ENCODE measurements around the gene HFE.

HFE gene

GRCh38 chr6:26131618-26132017 is 44.4 kb downstream of the HFE start:
- Histone ChIP-seq H3K4me3 (ENCODE audit: low read depth, low read length) (no peak overlapping the region), H3K4me1 (ENCODE audit: control insufficient read depth, insufficient read depth, low read length) (no peaks in the 10 kb centered on the region), H3K27ac (ENCODE audit: extremely low read depth, low read depth, low read length) (no peak overlapping the region), H3K9me3 (ENCODE audit: control insufficient read depth, insufficient read depth, low read depth, low read length) (no peaks in the 10 kb centered on the region), H3K36me3 (ENCODE audit: control insufficient read depth in 2 of 2, insufficient read depth in 1 of 2, low read length in 2 of 2) (no peaks in the 10 kb centered on the region)
- TF ChIP-seq KLF9 (tag by site-specific recombination; IDR thresholded peaks at IDR 0.05; ENCODE audit: low read depth) (no peak), ZNF350 (tag by site-specific recombination; IDR thresholded peaks at IDR 0.05) (no peak), ZNF701 (tag by site-specific recombination; IDR thresholded peaks at IDR 0.05) (no peak), ZBTB6 (tag by site-specific recombination; IDR thresholded peaks at IDR 0.05) (no peak), ZSCAN30 (tag by site-specific recombination; IDR thresholded peaks at IDR 0.05) (no peak), MZF1 (tag by site-specific recombination; IDR thresholded peaks at IDR 0.05; ENCODE audit: borderline replicate concordance) (no peak), ZNF184 (tag by site-specific recombination; IDR thresholded peaks at IDR 0.05) (no peak), ZNF514 (tag by site-specific recombination; IDR thresholded peaks at IDR 0.05) (no peak), ZNF140 (tag by site-specific recombination; IDR thresholded peaks at IDR 0.05) (no peak), GLIS1 (tag by site-specific recombination; IDR thresholded peaks at IDR 0.05) (no peak), WT1 (tag by site-specific recombination; IDR thresholded peaks at IDR 0.05) (no peak)
- ChIA-PET POLR2A (interaction anchor here (0.9 to 1.0 kb wide), 2 partner anchors 15 to 25 kb away, joined by 3 to 5 read pairs; no protein-coding TSS in a partner anchor), CTCF (interaction anchor here (0.6 kb wide), 1 partner anchor 179 kb away, joined by 3 read pairs; no protein-coding TSS in a partner anchor)

- Histone ChIP-seq H3K9me3 (ENCODE audit: control insufficient read depth, insufficient read depth, low read depth, low read length) (no peaks in the 10 kb centered on the region), H3K4me3 (ENCODE audit: low read depth, low read length) (no peak overlapping the region), H3K27ac (ENCODE audit: extremely low read depth, low read depth, low read length) (no peak overlapping the region), H3K36me3 (ENCODE audit: control insufficient read depth in 2 of 2, insufficient read depth in 1 of 2, low read length in 2 of 2) (no peaks in the 10 kb centered on the region), H3K4me1 (ENCODE audit: control insufficient read depth, insufficient read depth, low read length) (no peaks in the 10 kb centered on the region)
- ChIA-PET CTCF (no interaction called here), POLR2A (interaction anchor here (0.8 to 1.5 kb wide), 2 partner anchors 10 to 23 kb away, joined by 3 to 6 read pairs; a partner anchor contains a TSS)
- TF ChIP-seq OSR2 (tag by site-specific recombination; IDR thresholded peaks at IDR 0.05) (no peak), ZBTB8A (tag by site-specific recombination; IDR thresholded peaks at IDR 0.05) (no peak), ZNF138 (tag by site-specific recombination; IDR thresholded peaks at IDR 0.05; ENCODE audit: borderline replicate concordance) (no peak), ZNF404 (tag by site-specific recombination; IDR thresholded peaks at IDR 0.05) (no peak), ZNF23 (tag by site-specific recombination; IDR thresholded peaks at IDR 0.05; ENCODE audit: borderline replicate concordance) (no peak), ZNF776 (tag by site-specific recombination; IDR thresholded peaks at IDR 0.05; ENCODE audit: borderline replicate concordance) (no peak)
- TF ChIP-seq, protein P1, sequence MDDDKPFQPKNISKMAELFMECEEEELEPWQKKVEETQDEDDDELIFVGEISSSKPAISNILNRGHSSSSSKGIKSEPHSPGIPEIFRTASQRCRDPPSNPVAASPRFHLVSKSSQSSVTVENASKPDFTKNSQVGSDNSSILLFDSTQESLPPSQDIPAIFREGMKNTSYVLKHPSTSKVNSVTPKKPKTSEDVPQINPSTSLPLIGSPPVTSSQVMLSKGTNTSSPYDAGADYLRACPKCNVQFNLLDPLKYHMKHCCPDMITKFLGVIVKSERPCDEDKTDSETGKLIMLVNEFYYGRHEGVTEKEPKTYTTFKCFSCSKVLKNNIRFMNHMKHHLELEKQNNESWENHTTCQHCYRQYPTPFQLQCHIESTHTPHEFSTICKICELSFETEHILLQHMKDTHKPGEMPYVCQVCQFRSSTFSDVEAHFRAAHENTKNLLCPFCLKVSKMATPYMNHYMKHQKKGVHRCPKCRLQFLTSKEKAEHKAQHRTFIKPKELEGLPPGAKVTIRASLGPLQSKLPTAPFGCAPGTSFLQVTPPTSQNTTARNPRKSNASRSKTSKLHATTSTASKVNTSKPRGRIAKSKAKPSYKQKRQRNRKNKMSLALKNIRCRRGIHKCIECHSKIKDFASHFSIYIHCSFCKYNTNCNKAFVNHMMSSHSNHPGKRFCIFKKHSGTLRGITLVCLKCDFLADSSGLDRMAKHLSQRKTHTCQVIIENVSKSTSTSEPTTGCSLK (tag by site-specific recombination; IDR thresholded peaks at IDR 0.05): no peak
These were observed 46.5 kb downstream of the HFE start for GRCh38 chr6:26133730-26134129.

DNA sequence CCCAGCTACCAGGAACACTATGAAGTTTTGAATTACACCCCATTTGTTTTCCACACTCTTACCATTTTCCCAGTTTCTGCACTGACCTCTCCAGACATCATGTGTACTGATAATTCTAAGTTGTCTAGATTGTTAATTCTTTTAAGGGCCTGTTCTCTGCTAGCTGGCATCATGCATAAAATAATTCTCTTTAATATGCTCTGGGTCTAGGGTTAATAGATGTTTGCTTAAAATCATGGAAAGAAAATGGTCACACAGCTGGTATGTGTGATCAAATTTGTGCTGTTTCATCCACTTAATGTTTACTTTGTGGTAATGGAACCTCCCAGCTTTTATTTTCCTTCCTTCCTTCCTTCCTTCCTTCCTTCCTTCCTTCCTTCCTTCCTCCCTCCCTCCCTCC is 49.1 kb downstream of the HFE start:
- Histone ChIP-seq H3K27ac (ENCODE audit: extremely low read depth, low read depth, low read length) (no peak overlapping the region), H3K36me3 (ENCODE audit: control insufficient read depth in 2 of 2, insufficient read depth in 1 of 2, low read length in 2 of 2) (no peaks in the 10 kb centered on the region), H3K9me3 (ENCODE audit: control insufficient read depth, insufficient read depth, low read depth, low read length) (no peaks in the 10 kb centered on the region), H3K4me3 (ENCODE audit: low read depth, low read length) (no peak overlapping the region), H3K4me1 (ENCODE audit: control insufficient read depth, insufficient read depth, low read length) (no peaks in the 10 kb centered on the region)
- ChIA-PET POLR2A (interaction anchor here (1.1 to 2.1 kb wide), 4 partner anchors 11 to 22 kb away, joined by 4 to 12 read pairs (median 10); a partner anchor contains a TSS), CTCF (no interaction called here)
- no peak for TF ChIP-seq ZNF140 (tag by site-specific recombination; IDR thresholded peaks at IDR 0.05)
- no peak for TF ChIP-seq ZNF433 (tag by site-specific recombination; IDR thresholded peaks at IDR 0.05; ENCODE audit: low read depth)
- TF ChIP-seq ZNF366 (tag by site-specific recombination; conservative IDR thresholded peaks at IDR 0.05): peak; percentile 44; the same call in 1 of the 2 replicates
